HG03354 (cell line): ENCODE results near the gene NSMF.
"Not testable (repeated sequence)": the region's sequence is repeated elsewhere in the genome, so short reads cannot be mapped to it uniquely, and the experiment has no call there.

Experiments
- ATAC-seq: cut with Tn5 transposase; IDR thresholded peaks from one replicate; pipeline ENCODE4 v1.9.1; 2021; ENCODE audit warnings: mild to moderate bottlenecking; ENCODE audit not compliant: unreplicated experiment, poor library complexity, severe bottlenecking

NSMF gene

GRCh38 chr9:137478613-137478961 lies 19.5 kb upstream of the NSMF start:
- no peak for ATAC-seq

GRCh38 chr9:137477778-137478612 lies 18.9 kb upstream of the NSMF start:
- ATAC-seq = no peak

- ATAC-seq = no peak
Observed at GRCh38 chr9:137476856-137477255, 17.7 kb upstream of the NSMF start.

- no peak for ATAC-seq
Observed at GRCh38 chr9:137475666-137476065, 16.5 kb upstream of the NSMF start.

GRCh38 chr9:137474271-137474670 lies 15.1 kb upstream of the NSMF start:
- ATAC-seq = no peak

GRCh38 chr9:137470785-137471184 lies 11.7 kb upstream of the NSMF start:
- ATAC-seq = no peak

- no peak for ATAC-seq
Observed at GRCh38 chr9:137467896-137468295, 8.8 kb upstream of the NSMF start.

GRCh38 chr9:137467161-137467581 lies 8.0 kb upstream of the NSMF start:
- ATAC-seq = no peak

- ATAC-seq = not testable (repeated sequence)
Observed at GRCh38 chr9:137466389-137467085, 7.4 kb upstream of the NSMF start.

- no peak for ATAC-seq
Observed at GRCh38 chr9:137465720-137466388, 6.7 kb upstream of the NSMF start.

GRCh38 chr9:137465000-137465719 lies 6.0 kb upstream of the NSMF start:
- no peak for ATAC-seq

- ATAC-seq = no peak
Observed at GRCh38 chr9:137464291-137464999, 5.3 kb upstream of the NSMF start.

GRCh38 chr9:137463931-137464290 lies 4.8 kb upstream of the NSMF start:
- no peak for ATAC-seq

- ATAC-seq = no peak
Observed at GRCh38 chr9:137462986-137463930, 4.1 kb upstream of the NSMF start.

GRCh38 chr9:137462396-137462985 lies 3.4 kb upstream of the NSMF start:
- no peak for ATAC-seq

GRCh38 chr9:137461663-137462395 lies 2.7 kb upstream of the NSMF start:
- peak; percentile 71 for ATAC-seq

- no peak for ATAC-seq
Observed at GRCh38 chr9:137461316-137461662, 2.2 kb upstream of the NSMF start.
